ENCODE data around the gene RSPH6A.
A peak's percentile ranks its signal among the peaks of the same experiment; 100 is the strongest.
"Not testable (repeated sequence)": the region's sequence is repeated elsewhere in the genome, so short reads cannot be mapped to it uniquely, and the experiment has no call there.

Gene RSPH6A

GRCh38 chr19:45767410-45767880 is 47.7 kb downstream of the RSPH6A start:
- peak in 3 of 56 donors; percentile 20 to 45 (median 25) for DNase-seq

GRCh38 chr19:45766869-45767346 is 48.2 kb downstream of the RSPH6A start:
- no peak for DNase-seq

- DNase-seq: no peak
These were observed 48.7 kb downstream of the RSPH6A start for GRCh38 chr19:45766296-45766868.

- no peak for DNase-seq
These were observed 49.3 kb downstream of the RSPH6A start for GRCh38 chr19:45765702-45766295.

GRCh38 chr19:45764945-45765701 is 50.0 kb downstream of the RSPH6A start:
- DNase-seq: no peak

GRCh38 chr19:45764475-45764874 is 50.6 kb downstream of the RSPH6A start:
- DNase-seq: no peak

- no peak for DNase-seq
These were observed 51.3 kb downstream of the RSPH6A start for GRCh38 chr19:45763691-45764294.

GRCh38 chr19:45762870-45763631 is 52.1 kb downstream of the RSPH6A start:
- DNase-seq: no peak

GRCh38 chr19:45761714-45762113 is 53.4 kb downstream of the RSPH6A start:
- DNase-seq: no peak

- DNase-seq: no peak
These were observed 56.2 kb downstream of the RSPH6A start for GRCh38 chr19:45758921-45759320.

GRCh38 chr19:45757695-45758094 is 57.4 kb downstream of the RSPH6A start:
- no peak for DNase-seq

- DNase-seq: no peak
These were observed 60.8 kb downstream of the RSPH6A start for GRCh38 chr19:45754323-45754722.

GRCh38 chr19:45753548-45753947 is 61.6 kb downstream of the RSPH6A start:
- no peak for DNase-seq

- no peak for DNase-seq
These were observed 62.5 kb downstream of the RSPH6A start for GRCh38 chr19:45752639-45753038.

- DNase-seq: not testable (repeated sequence)
These were observed 63.6 kb downstream of the RSPH6A start for GRCh38 chr19:45751483-45751882.

GRCh38 chr19:45747513-45747912 is 67.6 kb downstream of the RSPH6A start:
- DNase-seq: no peak

- no peak for DNase-seq
These were observed 68.2 kb downstream of the RSPH6A start for GRCh38 chr19:45746866-45747265.

All from nucleus accumbens (tissue), 56 donors.